ENCODE results near the gene AP1M1. TPM values are rescaled to one million over a fixed set of nuclear protein-coding genes. Genes with fewer than 3 reads are reported as not detected.

Gene AP1M1
- total RNA-seq, 1 experiment from 2014 or later, result 102 TPM

GRCh38 chr19:16293118-16294091 is 95.7 kb downstream of the AP1M1 start:
- DNase-seq, result peak; percentile 74 to 77
- H3K27ac ChIP-seq, result peak overlapping the region; percentile 57

GRCh38 chr19:16295057-16295456 is 97.3 kb downstream of the AP1M1 start:
- Histone ChIP-seq H3K36me3 (no peaks in the 10 kb centered on the region), H3K27ac (no peak overlapping the region), H3K9me3 (replicated peaks) (0 out of 2 replicates have a peak, but pooled peaks cover 2% of the 10 kb centered on the region), H3K4me3 (no peak overlapping the region), H3K27me3 (no peaks in the 10 kb centered on the region), H3K4me1 (peaks cover 16% of the 10 kb centered on the region)
- no peak for DNase-seq

More at GRCh38 chr19:16293118-16294091, 95.7 kb downstream of the AP1M1 start:
- Histone ChIP-seq H3K36me3 (no peaks in the 10 kb centered on the region), H3K4me3 (peak overlapping the region; percentile 45), H3K27me3 (no peaks in the 10 kb centered on the region), H3K4me1 (peaks cover 16% of the 10 kb centered on the region), H3K9me3 (replicated peaks) (0 out of 2 replicates have a peak, but pooled peaks cover under 1% of the 10 kb centered on the region)

Other genes with a start within 250 kb of the AP1M1 start
- gene OR10H4, start 248.9 kb upstream of the AP1M1 start, total RNA-seq (2014; rRNA removed; shearing (Covaris generic)), result not detected in 2 replicates
- 408 and 419 TPM in 2 replicates for gene TPM4, start 121.4 kb upstream of the AP1M1 start, total RNA-seq (2014; rRNA removed; shearing (Covaris generic))
- gene RAB8A, start 86.0 kb upstream of the AP1M1 start, total RNA-seq (2014; rRNA removed; shearing (Covaris generic)), result 102 and 104 TPM in 2 replicates
- 0.23 and 0.42 TPM in 2 replicates for gene HSH2D, start 54.2 kb upstream of the AP1M1 start, total RNA-seq (2014; rRNA removed; shearing (Covaris generic))
- gene CIB3, start 24.4 kb upstream of the AP1M1 start, total RNA-seq (2014; rRNA removed; shearing (Covaris generic)), result not detected in 2 replicates
- 124 and 130 TPM in 2 replicates for gene FAM32A, start 12.5 kb upstream of the AP1M1 start, total RNA-seq (2014; rRNA removed; shearing (Covaris generic))
- gene KLF2, start 126.9 kb downstream of the AP1M1 start, total RNA-seq (2014; rRNA removed; shearing (Covaris generic)), result 2.3 and 4.1 TPM in 2 replicates

Measured in SJCRH30 (cell line).